Head of caudate nucleus (tissue), 42 donors: ENCODE results near the gene LRRC36.

Experiments used
- DNase-seq, 42 donors: peaks; one replicate each; pipeline versions ENCODE4 v3.0.0 to v3.0.0-alpha.2; 2020 to 2021; ENCODE audit warnings: mixed read lengths in 7 of 42
- intact Hi-C: fragments of 100-400 bp; cut with DNase I; formaldehyde crosslinking; loops from one replicate; pipeline ENCODE4 v1.15.0; 2022

The LRRC36 gene

GRCh38 chr16:67326472-67327309, at the start of gene LRRC36, which contains the start of gene KCTD19:
Gene LRRC36 (plus strand): TSS chr16:67326815. CDS start chr16:67326863, 48 bp downstream.
Gene KCTD19 (minus strand): TSS chr16:67326741. CDS start chr16:67326707, 34 bp downstream.
- peak; percentile 20 to 84 (median 70) for DNase-seq
- intact Hi-C loops = no loop called here

GRCh38 chr16:67277294-67277998, 49.2 kb upstream of the LRRC36 start:
- peak in 1 of 42 donors; percentile 16 for DNase-seq
- intact Hi-C loops = no loop called here

- intact Hi-C loops = no loop called here
- no peak for DNase-seq
These were observed 48.4 kb upstream of the LRRC36 start for GRCh38 chr16:67277999-67278772.

DNA sequence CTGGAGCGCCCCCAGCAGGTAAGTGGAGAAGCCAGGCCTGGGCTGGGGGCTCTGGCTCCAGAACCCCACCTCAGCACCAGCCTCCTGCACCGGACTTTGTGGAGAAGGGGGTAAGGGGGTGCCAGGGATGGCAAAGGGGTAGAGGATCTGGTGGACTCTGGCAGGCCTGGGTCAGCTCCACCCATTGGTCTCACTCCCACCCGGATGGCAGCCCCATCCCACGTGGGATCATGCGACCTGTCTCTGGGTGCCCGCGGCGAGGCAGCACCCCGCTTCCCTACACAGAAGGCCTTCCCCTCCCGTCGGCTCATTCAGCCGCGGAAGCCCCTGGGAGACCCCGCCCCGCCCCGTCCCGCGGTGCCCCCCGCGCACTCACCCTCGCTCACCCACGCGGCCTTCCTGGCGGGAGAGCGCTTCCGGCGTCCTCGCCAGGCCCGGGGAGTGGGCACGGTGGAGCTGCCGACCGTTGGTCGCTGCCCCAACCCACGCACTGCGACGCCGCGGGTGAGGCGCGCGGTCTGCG, 47.8 kb upstream of the LRRC36 start:
- peak in 6 of 42 donors; percentile 11 to 39 (median 19) for DNase-seq

DNA sequence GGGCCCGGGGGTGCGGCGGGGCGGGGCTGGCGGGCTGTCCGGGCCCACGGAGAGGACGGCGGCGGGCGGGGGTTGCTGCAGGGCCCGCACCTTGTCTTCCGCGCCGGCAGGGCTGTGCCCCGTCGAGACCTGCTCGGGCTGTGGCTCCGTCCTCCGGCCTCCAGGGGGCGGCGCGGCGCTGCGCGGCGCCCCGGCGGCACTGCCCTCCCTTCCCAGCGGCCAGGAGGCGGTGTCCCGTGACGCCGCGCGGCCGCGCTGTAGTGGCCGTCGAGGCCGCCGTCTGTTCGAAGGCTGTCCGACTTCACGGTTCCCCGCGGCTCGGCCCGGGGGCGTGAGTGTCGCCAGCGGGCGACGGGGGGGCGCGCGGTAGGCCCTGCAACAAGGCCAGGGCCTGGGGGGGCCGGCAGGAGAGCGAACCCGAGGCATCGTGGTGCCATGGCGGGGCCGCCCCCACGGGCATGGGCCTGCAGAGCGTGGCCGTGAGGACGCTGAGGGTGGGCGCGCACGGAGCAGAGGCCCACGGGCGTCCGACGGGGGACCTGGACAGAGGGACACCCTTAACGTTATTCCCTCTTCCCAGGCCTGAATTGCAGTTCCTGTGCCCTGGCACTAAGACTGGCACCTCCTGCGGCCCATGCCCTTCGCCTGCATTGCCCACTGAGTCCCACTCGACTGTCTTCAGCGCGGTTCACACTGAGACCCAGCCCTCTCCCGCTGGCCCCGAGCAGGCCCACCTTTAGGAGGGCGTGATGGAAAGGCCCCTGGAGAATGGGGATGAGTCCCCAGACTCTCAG, 47.1 kb upstream of the LRRC36 start, which contains the start of gene PLEKHG4:
Gene PLEKHG4, plus strand, starts transcription at position 237 of the 794 bp plus-strand sequence. Its CDS starts 513 bp downstream, at position 750.
- intact Hi-C loops = no loop called here
- DNase-seq = peak in 38 of 42 donors; percentile 16 to 77 (median 50)

More for the DNA sequence above, 47.8 kb upstream of the LRRC36 start:
- intact Hi-C loops = no loop called here

- intact Hi-C loops = no loop called here
- no peak for DNase-seq
These were observed 46.3 kb upstream of the LRRC36 start for GRCh38 chr16:67280090-67281015.

GRCh38 chr16:67281536-67282446, 44.8 kb upstream of the LRRC36 start:
- intact Hi-C loops = no loop called here
- DNase-seq = no peak

DNA sequence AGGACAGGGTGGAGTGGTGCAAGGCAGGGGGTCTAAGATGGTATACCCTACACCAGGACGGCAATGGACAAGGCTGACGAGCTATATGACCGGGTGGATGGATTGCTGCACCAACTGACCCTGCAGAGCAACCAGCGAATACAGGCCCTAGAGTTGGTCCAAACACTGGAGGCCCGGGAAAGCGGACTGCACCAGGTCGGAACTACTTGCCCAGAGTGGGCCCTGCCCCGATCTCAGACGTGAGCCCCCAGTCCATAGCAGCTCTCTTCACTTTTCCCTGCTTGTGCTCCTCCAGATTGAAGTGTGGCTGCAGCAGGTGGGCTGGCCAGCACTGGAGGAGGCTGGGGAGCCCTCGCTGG, 44.2 kb upstream of the LRRC36 start:
- DNase-seq = no peak
- intact Hi-C loops = no loop called here

DNA sequence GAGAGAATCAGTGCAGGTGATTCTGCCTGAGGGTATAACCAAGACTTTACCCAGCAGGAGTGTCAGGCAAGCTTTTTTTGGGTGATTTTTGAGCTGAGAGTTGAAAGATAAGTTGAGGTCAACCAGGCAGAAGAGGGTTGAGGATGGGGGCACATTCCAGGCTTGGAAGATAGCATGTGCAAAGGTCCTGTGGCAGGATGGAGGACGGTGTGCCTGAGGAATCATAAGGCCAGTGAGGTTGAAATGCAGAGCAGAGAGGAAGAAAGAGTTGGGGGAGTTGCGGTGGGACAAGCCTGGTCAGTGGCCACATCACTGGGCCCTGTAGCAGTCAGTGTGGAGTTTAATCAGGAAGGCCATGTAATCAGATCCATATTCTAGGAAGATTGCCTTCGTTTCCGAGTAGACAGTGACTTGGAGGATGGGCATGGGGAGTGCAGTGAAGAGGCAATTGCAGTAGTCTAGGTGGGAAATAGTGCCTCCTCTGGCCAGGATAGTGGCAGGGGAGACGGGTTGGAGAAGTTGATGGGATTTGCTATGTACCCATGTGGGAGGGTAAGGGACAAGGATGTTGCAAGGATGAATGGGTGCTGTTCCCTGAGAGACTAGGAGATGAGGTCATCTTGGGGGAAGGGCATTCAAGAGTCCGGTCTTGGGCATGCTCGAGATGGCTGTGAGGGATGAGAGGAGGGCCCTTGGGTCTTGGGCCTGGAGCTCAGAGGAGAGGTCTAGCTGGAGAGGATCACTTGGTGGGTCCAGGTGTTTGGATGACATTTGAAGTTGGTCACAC, 43.4 kb upstream of the LRRC36 start:
- no peak for DNase-seq
- intact Hi-C loops = no loop called here

- no peak for DNase-seq
- intact Hi-C loops = no loop called here
These were observed 42.6 kb upstream of the LRRC36 start for GRCh38 chr16:67283826-67284555.

GRCh38 chr16:67284699-67285646, 41.6 kb upstream of the LRRC36 start:
- DNase-seq = peak in 37 of 42 donors; percentile 11 to 66 (median 35)
- intact Hi-C loops = no loop called here

DNA sequence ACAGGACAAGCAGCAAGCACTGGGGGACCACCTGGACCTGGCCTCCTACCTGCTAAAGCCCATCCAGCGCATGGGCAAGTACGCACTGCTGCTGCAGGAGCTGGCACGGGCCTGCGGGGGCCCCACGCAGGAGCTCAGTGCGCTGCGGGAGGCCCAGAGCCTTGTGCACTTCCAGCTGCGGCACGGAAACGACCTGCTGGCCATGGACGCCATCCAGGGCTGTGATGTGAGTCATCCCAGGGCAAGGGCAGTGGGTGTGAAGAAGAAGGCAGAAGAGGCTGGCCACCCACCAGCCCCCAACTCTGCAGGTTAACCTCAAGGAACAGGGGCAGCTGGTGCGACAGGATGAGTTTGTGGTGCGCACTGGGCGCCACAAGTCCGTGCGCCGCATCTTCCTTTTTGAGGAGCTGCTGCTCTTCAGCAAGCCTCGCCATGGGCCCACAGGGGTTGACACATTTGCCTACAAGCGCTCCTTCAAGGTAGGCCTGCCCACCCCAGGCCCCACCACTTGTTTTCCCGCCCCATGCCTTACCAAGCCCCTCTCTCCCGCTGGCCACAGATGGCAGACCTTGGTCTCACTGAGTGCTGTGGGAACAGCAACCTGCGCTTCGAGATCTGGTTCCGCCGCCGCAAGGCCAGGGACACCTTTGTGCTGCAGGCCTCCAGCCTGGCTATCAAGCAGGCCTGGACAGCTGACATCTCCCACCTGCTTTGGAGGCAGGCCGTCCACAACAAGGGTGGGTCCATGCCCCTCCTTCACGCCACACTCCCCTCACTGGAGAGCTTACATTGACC, 40.0 kb upstream of the LRRC36 start:
- DNase-seq = no peak

DNA sequence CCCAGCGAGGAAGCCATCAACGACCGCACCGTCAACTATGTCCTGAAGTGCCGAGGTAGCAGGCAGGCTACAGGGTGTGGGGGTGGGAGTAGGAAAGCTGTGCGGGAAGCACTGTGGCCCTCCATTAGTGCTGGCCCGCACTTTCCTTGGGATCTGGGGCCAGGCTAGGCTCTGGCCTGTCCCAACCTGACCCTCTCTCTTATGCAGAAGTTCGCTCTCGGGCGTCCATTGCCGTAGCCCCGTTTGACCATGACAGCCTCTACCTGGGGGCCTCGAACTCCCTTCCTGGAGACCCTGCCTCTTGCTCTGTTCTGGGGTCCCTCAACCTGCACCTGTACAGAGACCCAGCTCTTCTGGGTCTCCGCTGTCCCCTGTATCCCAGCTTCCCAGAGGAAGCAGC, 38.7 kb upstream of the LRRC36 start:
- intact Hi-C loops = no loop called here
- DNase-seq = no peak

More for the DNA sequence above, 40.0 kb upstream of the LRRC36 start:
- intact Hi-C loops = no loop called here
